HEK293T (cell line): ENCODE results near the gene ARL15.

Experiments
- ELF4 ChIP-seq: fragments of 450-650 bp; IDR thresholded peaks from 2 replicates; pipeline ENCODE4 v1.6.1; 2017; ENCODE audit warnings: antibody characterized with exemption
- FOXA1 ChIP-seq: fragments of 450-650 bp; IDR thresholded peaks from 2 replicates; pipeline ENCODE4 v1.6.1; 2016; ENCODE audit warnings: mild to moderate bottlenecking
- FOXK2 ChIP-seq: fragments of 450-650 bp; IDR thresholded peaks from 2 replicates; pipeline ENCODE4 v1.6.1; 2016; ENCODE audit warnings: mild to moderate bottlenecking
- FOXM1 ChIP-seq: fragments of 450-650 bp; IDR thresholded peaks from 2 replicates; pipeline ENCODE4 v1.6.1; 2017; ENCODE audit warnings: mild to moderate bottlenecking, borderline replicate concordance
- HDGF ChIP-seq: fragments of 450-650 bp; IDR thresholded peaks from 2 replicates; pipeline ENCODE4 v1.6.1; 2017; ENCODE audit warnings: antibody characterized with exemption, borderline replicate concordance
- LEF1 ChIP-seq: fragments of 450-650 bp; IDR thresholded peaks from 2 replicates; pipeline ENCODE4 v1.6.1; 2017; ENCODE audit warnings: mild to moderate bottlenecking, borderline replicate concordance
- PKNOX1 ChIP-seq: fragments of 450-650 bp; IDR thresholded peaks from 2 replicates; pipeline ENCODE4 v1.6.1; 2016
- SP1 ChIP-seq: fragments of 450-650 bp; IDR thresholded peaks from 2 replicates; pipeline ENCODE4 v1.6.1; 2017
- SUZ12 ChIP-seq: fragments of 450-650 bp; IDR thresholded peaks from 2 replicates; pipeline ENCODE4 v1.6.1; 2016; ENCODE audit warnings: mild to moderate bottlenecking
- TARDBP ChIP-seq: fragments of 450-650 bp; IDR thresholded peaks from 2 replicates; pipeline ENCODE4 v1.6.1; 2016
- ZNF384 ChIP-seq: fragments of 450-650 bp; IDR thresholded peaks from 2 replicates; pipeline ENCODE4 v1.6.1; 2016

GRCh38 chr5:53946405-53947100 lies 363.8 kb downstream of the ARL15 start:
- TF ChIP-seq TARDBP (no peak), HDGF (no peak), SUZ12 (no peak), ELF4 (no peak), FOXA1 (no peak), LEF1 (no peak), FOXK2 (no peak), SP1 (no peak), ZNF384 (no peak), PKNOX1 (no peak), FOXM1 (no peak)
